ENCODE results near the gene LAMTOR3. TPM values are rescaled to one million over a fixed set of nuclear protein-coding genes. Genes with fewer than 3 reads are reported as not detected.

LAMTOR3 gene
- total and polyA plus RNA-seq, 9 of the 15 experiments (the other 6 are each of a cell fraction or from before 2014, with no cell fraction given), result 17.9 to 146 (median 59.4) TPM

- TF ChIP-seq ZNF512 (tag; IDR thresholded peaks at IDR 0.05) (no peak), PBX2 (CRISPR knock-in tag; IDR thresholded peaks at IDR 0.05; ENCODE audit: low read depth) (no peak), PBX2 (tag; conservative IDR thresholded peaks at IDR 0.05; ENCODE audit: low read depth) (peak; percentile 80), POLR2AphosphoS5 (IDR thresholded peaks at IDR 0.05; ENCODE audit: control insufficient read depth, insufficient read depth, low read depth, low read length) (no peak), SFPQ (IDR thresholded peaks at IDR 0.05; ENCODE audit: low read depth, low read length) (no peak), ZNF696 (CRISPR knock-in tag; conservative IDR thresholded peaks at IDR 0.05) (no peak)
Observed at GRCh38 chr4:99863804-99864203, 30.4 kb downstream of the LAMTOR3 start (continued).
